Measurements from ENCODE around the gene RNF225.

GRCh38 chr19:58393725-58394033, 1.8 kb upstream of the RNF225 start:
- TF ChIP-seq POLR2A (IDR thresholded peaks at IDR 0.05; ENCODE audit: low read length) = no peak
- no peak for TF ChIP-seq GATA1 (IDR thresholded peaks at IDR 0.05; ENCODE audit: low read depth, low read length)

Data from erythroblast (primary cell).